GM21528 (cell line): ENCODE results near the gene SLC35B2.
A peak's percentile ranks its signal among the peaks of the same experiment; 100 is the strongest.

Source experiments
- ATAC-seq: cut with Tn5 transposase; IDR thresholded peaks from one replicate; pipeline ENCODE4 v1.9.1; 2021; ENCODE audit warnings: mild to moderate bottlenecking, moderate library complexity; ENCODE audit not compliant: unreplicated experiment, low FRiP score

The SLC35B2 gene

GRCh38 chr6:44269178-44269920 is 12.0 kb upstream of the SLC35B2 start:
- no peak for ATAC-seq

GRCh38 chr6:44268095-44268628 is 10.8 kb upstream of the SLC35B2 start:
- ATAC-seq: no peak

GRCh38 chr6:44267252-44267651 is 9.9 kb upstream of the SLC35B2 start:
- no peak for ATAC-seq

GRCh38 chr6:44266347-44266746 is 9.0 kb upstream of the SLC35B2 start:
- no peak for ATAC-seq

- no peak for ATAC-seq
Observed at GRCh38 chr6:44265722-44266233, 8.4 kb upstream of the SLC35B2 start.

- peak; percentile 40 for ATAC-seq
Observed at GRCh38 chr6:44265007-44265721, 7.8 kb upstream of the SLC35B2 start, which contains the start of gene NFKBIE. Gene NFKBIE (minus strand): TSS chr6:44265551. CDS start chr6:44265346, 205 bp downstream.

- peak; percentile 31 for ATAC-seq
Observed at GRCh38 chr6:44264154-44265006, 7.1 kb upstream of the SLC35B2 start.

GRCh38 chr6:44263354-44264100 is 6.2 kb upstream of the SLC35B2 start:
- no peak for ATAC-seq

GRCh38 chr6:44262467-44263353 is 5.4 kb upstream of the SLC35B2 start:
- ATAC-seq: no peak

GRCh38 chr6:44261581-44261980 is 4.3 kb upstream of the SLC35B2 start:
- no peak for ATAC-seq

- ATAC-seq: no peak
Observed at GRCh38 chr6:44260451-44261297, 3.3 kb upstream of the SLC35B2 start.

GRCh38 chr6:44260011-44260410 is 2.7 kb upstream of the SLC35B2 start:
- ATAC-seq: no peak

- ATAC-seq: no peak
Observed at GRCh38 chr6:44258921-44259320, 1.6 kb upstream of the SLC35B2 start.

- ATAC-seq: no peak
Observed at GRCh38 chr6:44258325-44258863, 1.1 kb upstream of the SLC35B2 start.

GRCh38 chr6:44257753-44258324 is 511 bp upstream of the SLC35B2 start:
- ATAC-seq: peak; percentile 4

- peak; percentile 1 for ATAC-seq
Observed at GRCh38 chr6:44256775-44257024, 628 bp downstream of the SLC35B2 start.

- ATAC-seq: no peak
Observed at GRCh38 chr6:44255871-44256774, 1.2 kb downstream of the SLC35B2 start.
